SK-N-SH (cell line): ENCODE data around the gene ADCY6. TPM values are rescaled to one million over a fixed set of nuclear protein-coding genes. Genes with fewer than 3 reads are reported as not detected.

Experiments used
- CTCF ChIA-PET: fragments of 300-600, 350-600 bp; formaldehyde crosslinking; extraction: SDS; loops from one replicate; lab custom pipeline; 2021; lab: Yijun Ruan, JAX
- POLR2A ChIA-PET: fragments of 350-600 bp; sonication (Branson Sonifier 250); formaldehyde crosslinking; extraction: SDS; loops from one replicate; lab custom pipeline; 2020; ENCODE audit warnings: antibody characterized with exemption, inconsistent platforms; lab: Yijun Ruan, JAX
- DNase-seq: peaks from one replicate; pipeline ENCODE4 v3.0.0; 2012
- H2AFZ ChIP-seq: fragments of 200-600 bp; sonication (generic); 2 replicates; pipeline ENCODE4 v1.8.1; 2016; ENCODE audit warnings: antibody characterized with exemption, mild to moderate bottlenecking, low read depth
- H3F3A ChIP-seq: fragments of 200-600 bp; sonication (generic); replicated peaks from 2 replicates; pipeline ENCODE3; 2016; ENCODE audit warnings: antibody characterized with exemption, mild to moderate bottlenecking; ENCODE audit not compliant: insufficient read depth
- H3K27ac ChIP-seq, 2 experiments: fragments of 200-500 bp in 1 of 2; fragments of 200-600 bp in 1 of 2; sonication (Bioruptor generic) in 1 of 2; sonication (generic), shearing (Covaris generic) in 1 of 2; 2 replicates each; pipeline versions ENCODE4 v1.5.1 to v1.6.1; 2014 to 2016; ENCODE audit warnings: low read depth in 2 of 2, inconsistent platforms in 1 of 2, low read length in 1 of 2, mild to moderate bottlenecking in 1 of 2, mixed read lengths in 1 of 2
- H3K27me3 ChIP-seq: fragments of 200-600 bp; sonication (generic), shearing (Covaris generic); 2 replicates; pipeline ENCODE4 v1.6.1; 2016; ENCODE audit warnings: mixed run types; ENCODE audit not compliant: insufficient read depth
- H3K36me3 ChIP-seq, 2 experiments: fragments of 200-500 bp in 1 of 2; fragments of 200-600 bp in 1 of 2; sonication (Bioruptor generic) in 1 of 2; sonication (generic) in 1 of 2; replicated peaks in 1 of 2; 2 replicates each; pipeline versions ENCODE3 to v1.5.1; 2014 to 2016; ENCODE audit warnings: low read length in 1 of 2, mild to moderate bottlenecking in 1 of 2; ENCODE audit not compliant: insufficient read depth in 2 of 2, control insufficient read depth in 1 of 2
- H3K4me1 ChIP-seq, 2 experiments: fragments of 200-500 bp in 1 of 2; fragments of 200-600 bp in 1 of 2; sonication (Bioruptor generic) in 1 of 2; sonication (generic), shearing (Covaris generic) in 1 of 2; 2 replicates each; pipeline versions ENCODE4 v1.5.1 to v1.6.1; 2014 to 2016; ENCODE audit warnings: low read depth in 1 of 2, low read length in 1 of 2, mixed run types in 1 of 2; ENCODE audit not compliant: insufficient read depth in 2 of 2, control insufficient read depth in 1 of 2
- H3K4me2 ChIP-seq: fragments of 200-600 bp; sonication (generic), shearing (Covaris generic); 2 replicates; pipeline ENCODE4 v1.6.1; 2017; ENCODE audit warnings: mixed run types
- H3K4me3 ChIP-seq, 2 experiments: fragments of 200-500 bp in 1 of 2; fragments of 200-600 bp in 1 of 2; sonication (Bioruptor generic) in 1 of 2; sonication (generic), shearing (Covaris generic) in 1 of 2; 2 replicates each; pipeline versions ENCODE4 v1.5.1 to v1.8.1; 2014 to 2016; ENCODE audit warnings: low read depth in 2 of 2, inconsistent platforms in 1 of 2, low read length in 1 of 2, mild to moderate bottlenecking in 1 of 2, mixed read lengths in 1 of 2, moderate library complexity in 1 of 2
- H3K79me2 ChIP-seq: fragments of 200-600 bp; sonication (generic); 2 replicates; pipeline ENCODE4 v1.8.1; 2017; ENCODE audit warnings: mild to moderate bottlenecking; ENCODE audit not compliant: insufficient read depth
- H3K9ac ChIP-seq: fragments of 200-600 bp; sonication (generic); 2 replicates; pipeline ENCODE4 v1.6.1; 2017; ENCODE audit warnings: mixed run types
- H3K9me2 ChIP-seq: fragments of 200-600 bp; sonication (generic); 2 replicates; pipeline ENCODE4 v1.6.1; 2017; ENCODE audit warnings: mixed run types
- H3K9me3 ChIP-seq: fragments of 200-600 bp; sonication (generic); 2 replicates; pipeline ENCODE4 v1.6.1; 2017; ENCODE audit warnings: mixed run types, mild to moderate bottlenecking, moderate library complexity
- H4K20me1 ChIP-seq: fragments of 200-600 bp; sonication (generic); 2 replicates; pipeline ENCODE4 v1.6.1; 2017; ENCODE audit warnings: mild to moderate bottlenecking, mixed run types; ENCODE audit not compliant: insufficient read depth
- CHD2 ChIP-seq: fragments of 150-350 bp; IDR thresholded peaks from 2 replicates; pipeline ENCODE4 v1.6.1; 2018; ENCODE audit warnings: low read length; ENCODE audit not compliant: partially characterized antibody
- FOXJ3 ChIP-seq: sonication (generic); formaldehyde crosslinking; IDR thresholded peaks from 2 replicates; pipeline ENCODE4 v1.5.1; 2020; ENCODE audit warnings: mild to moderate bottlenecking, missing genetic modification reagents
- JUND ChIP-seq: IDR thresholded peaks from 2 replicates; pipeline ENCODE4 v1.4.0; 2012
- MXI1 ChIP-seq: IDR thresholded peaks from 2 replicates; pipeline ENCODE4 v1.6.1; 2012; ENCODE audit warnings: mild to moderate bottlenecking, low read depth, low read length, improper control_type of control experiment
- WGBS: methylation state at CpG from one replicate; pipeline ENCODE4 v1.1.6; 2017; ENCODE audit warnings: low lambda C conversion rate; 5-methylcytosine and 5-hydroxymethylcytosine counted together
- polyA plus RNA-seq, 3 experiments: library from polyadenylated mRNA; depleted of rRNA; stranded (reverse); fragments of >200 nt; gene quantifications; 2 replicates each; pipeline ENCODE4 v1.2.3, GENCODE V29; 2012
- TF ChIP-seq, protein P1 (sequence below): fragments of 150-350 bp; IDR thresholded peaks from 2 replicates; pipeline ENCODE4 v1.6.1; 2016; ENCODE audit warnings: mild to moderate bottlenecking, low read depth, low read length

ADCY6 gene
- polyA plus RNA-seq, 1 of the 3 experiments (the other 2 are of a cell fraction) = 36.0 TPM

DNA sequence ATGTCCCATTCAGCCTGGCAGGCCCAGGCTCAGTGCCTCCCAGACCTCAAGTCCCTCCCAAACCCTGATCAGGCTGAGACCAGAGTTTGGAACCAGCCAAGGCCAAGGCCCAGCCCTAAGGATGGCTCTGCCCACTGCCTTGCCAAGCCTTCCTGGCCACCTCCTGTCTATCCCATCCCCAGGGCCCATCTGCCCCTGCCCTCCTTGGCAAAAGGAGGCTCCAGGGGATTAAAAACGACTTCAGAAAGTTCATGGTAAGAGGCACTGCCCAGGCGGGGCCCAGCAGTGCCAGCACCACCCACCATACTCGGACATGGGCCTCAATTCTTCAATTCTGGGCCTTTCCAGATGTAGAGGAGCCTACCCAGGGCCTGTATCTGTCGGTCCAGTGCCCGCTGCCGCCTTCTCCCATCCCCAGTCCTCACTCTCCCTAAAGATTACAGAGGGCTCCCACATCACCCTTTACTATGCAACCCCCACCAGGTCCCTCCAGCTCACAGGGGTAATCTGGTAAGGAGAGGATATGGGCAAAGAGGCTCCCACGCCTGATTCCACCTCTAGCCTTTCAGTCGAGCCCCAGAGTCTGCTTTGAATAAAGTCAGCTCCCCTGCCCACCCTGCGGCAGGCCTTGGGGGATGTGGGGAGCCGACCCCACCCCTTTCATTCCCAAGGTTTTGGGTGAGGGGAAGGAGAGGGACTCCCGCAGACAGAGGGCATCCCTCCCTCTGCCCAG, 932 bp downstream of the ADCY6 start:
- Histone ChIP-seq H3F3A (no peaks in the 10 kb centered on the region), H4K20me1 (no peaks in the 10 kb centered on the region), H3K4me1 (peaks cover 0 to 19% of the 10 kb centered on the region in 2 experiments; a peak in 1 of 4 replicates)
- POLR2A ChIA-PET = no interaction called here
- TF ChIP-seq MXI1 = 0 out of 2 replicates have a peak, but pooled peaks have one; percentile 32
- TF ChIP-seq, protein P1, sequence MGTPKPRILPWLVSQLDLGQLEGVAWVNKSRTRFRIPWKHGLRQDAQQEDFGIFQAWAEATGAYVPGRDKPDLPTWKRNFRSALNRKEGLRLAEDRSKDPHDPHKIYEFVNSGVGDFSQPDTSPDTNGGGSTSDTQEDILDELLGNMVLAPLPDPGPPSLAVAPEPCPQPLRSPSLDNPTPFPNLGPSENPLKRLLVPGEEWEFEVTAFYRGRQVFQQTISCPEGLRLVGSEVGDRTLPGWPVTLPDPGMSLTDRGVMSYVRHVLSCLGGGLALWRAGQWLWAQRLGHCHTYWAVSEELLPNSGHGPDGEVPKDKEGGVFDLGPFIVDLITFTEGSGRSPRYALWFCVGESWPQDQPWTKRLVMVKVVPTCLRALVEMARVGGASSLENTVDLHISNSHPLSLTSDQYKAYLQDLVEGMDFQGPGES = no peak
- TF ChIP-seq, all 33 proteins: peak for 1
- peak overlapping the region; percentile 29 to 33; a peak in 3 of 4 replicates for H3K27ac ChIP-seq
- no peak overlapping the region for H2AFZ ChIP-seq
- peak overlapping the region; percentile 91 for H3K4me2 ChIP-seq
- H3K4me3 ChIP-seq = peak overlapping the region; percentile 69 to 82
- no peaks in the 10 kb centered on the region for H3K9me2 ChIP-seq
- H3K9ac ChIP-seq = peak overlapping the region; percentile 79
- H3K9me3 ChIP-seq = no peaks in the 10 kb centered on the region
- peak; percentile 46 for DNase-seq
- H3K79me2 ChIP-seq = peaks cover 52% of the 10 kb centered on the region
- CTCF ChIA-PET = interaction anchor here (2.7 to 15.6 kb wide), 2 partner anchors 26 to 32 kb away, joined by 20 to 234 read pairs; no protein-coding TSS in a partner anchor
- WGBS = 14% methylated on average over 10 of the region's 11 CpGs
- no peaks in the 10 kb centered on the region for H3K27me3 ChIP-seq
- H3K36me3 ChIP-seq = no peaks in the 10 kb centered on the region

DNA sequence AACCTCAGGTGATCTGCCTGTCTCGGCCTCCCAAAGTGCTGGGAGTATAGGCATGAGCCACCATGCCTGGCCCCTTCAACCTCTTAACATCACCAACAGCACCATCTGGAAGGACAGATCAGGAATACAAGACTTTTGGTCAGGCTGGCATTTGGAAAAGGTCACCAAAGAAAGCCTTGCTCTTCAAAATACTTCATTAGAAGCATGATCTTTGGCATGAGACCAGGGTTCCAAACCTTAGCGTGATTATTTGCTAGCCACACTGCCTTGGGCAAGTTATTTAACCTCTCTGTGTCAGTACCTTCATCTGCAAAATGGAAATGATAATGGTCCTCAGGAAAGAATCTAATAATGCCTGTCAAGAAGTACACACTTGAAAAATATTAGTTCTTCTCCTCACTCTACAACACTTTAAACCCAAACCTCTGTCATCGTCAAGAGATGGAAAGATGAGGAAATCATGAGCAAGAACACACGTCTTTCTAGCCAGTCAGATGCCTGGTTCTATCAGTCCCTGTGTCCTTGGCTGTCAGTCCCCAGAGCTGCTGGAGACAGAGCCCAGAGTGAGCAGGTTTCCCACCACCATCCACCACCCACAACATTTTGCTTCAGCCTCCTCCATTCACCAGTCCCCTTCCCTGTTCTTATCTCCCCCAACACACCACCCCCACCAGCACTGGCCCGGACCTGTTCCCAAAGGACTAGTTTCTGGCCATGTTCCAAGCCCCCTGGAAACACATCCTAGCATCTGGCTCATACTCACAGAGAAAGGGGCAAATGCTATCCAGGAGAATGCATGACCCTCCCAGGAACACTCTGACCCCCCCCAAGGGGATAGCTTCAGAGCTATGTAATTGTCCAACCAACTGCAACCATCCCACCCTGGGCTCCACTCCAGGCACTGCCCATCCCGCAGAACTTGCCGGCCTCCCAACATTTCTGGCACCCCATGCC, 2.0 kb downstream of the ADCY6 start:
- 68% methylated on average over 7 of the region's 7 CpGs for WGBS
- Histone ChIP-seq H4K20me1 (no peaks in the 10 kb centered on the region), H3K4me2 (peak overlapping the region; percentile 91), H3K9ac (peak overlapping the region; percentile 79), H3K4me3 (peak overlapping the region; percentile 69 to 82), H3K9me3 (no peaks in the 10 kb centered on the region), H3F3A (no peaks in the 10 kb centered on the region), H2AFZ (no peak overlapping the region), H3K27me3 (no peaks in the 10 kb centered on the region), H3K9me2 (no peaks in the 10 kb centered on the region), H3K27ac (no peak overlapping the region; a peak in 1 of 4 replicates), H3K79me2 (peaks cover 61% of the 10 kb centered on the region), H3K36me3 (peaks cover 0 to 3% of the 10 kb centered on the region in 2 experiments), H3K4me1 (peaks cover 0 to 19% of the 10 kb centered on the region in 2 experiments; a peak in 1 of 4 replicates)
- peak; percentile 66 for DNase-seq
- TF ChIP-seq CHD2 (no peak), JUND (no peak), FOXJ3 (CRISPR knock-in tag) (no peak)
- ChIA-PET CTCF (interaction anchor here (1.1 to 5.1 kb wide), 3 partner anchors 28 to 104 kb away, joined by 3 to 22 read pairs (median 3); no protein-coding TSS in a partner anchor), POLR2A (interaction anchor here (0.5 kb wide), 1 partner anchor 40 kb away, joined by 4 read pairs; no protein-coding TSS in a partner anchor)
